ENCODE results near the gene SPRR5. TPM values are rescaled to one million over a fixed set of nuclear protein-coding genes. Genes with fewer than 3 reads are reported as not detected.

Gene SPRR5
- total and polyA plus RNA-seq, 2 experiments from 2014 or later, result not detected

DNA sequence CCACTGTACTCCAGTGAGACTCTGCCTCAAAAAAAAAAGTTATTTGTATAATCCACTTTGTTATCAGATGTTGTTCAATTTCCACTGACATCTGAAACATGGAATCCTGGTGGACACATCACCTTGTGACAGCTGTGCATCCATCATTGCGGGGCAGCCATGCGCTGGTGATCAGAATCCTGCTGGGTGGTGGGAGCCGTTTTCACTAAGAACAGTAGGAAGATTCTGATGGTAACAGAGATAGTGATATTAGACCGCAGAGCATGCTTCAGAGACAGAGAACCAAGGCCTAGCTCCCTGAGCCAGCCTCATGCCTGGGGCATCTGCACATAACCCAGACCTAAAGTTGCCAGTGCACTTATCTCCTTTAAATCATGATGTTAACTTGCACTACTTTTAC, 51.5 kb downstream of the SPRR5 start (continued):
- no peak for TF ChIP-seq STAT1 (IDR thresholded peaks at IDR 0.05; ENCODE audit: unreplicated experiment)
- TF ChIP-seq NANOG (IDR thresholded peaks at IDR 0.05; ENCODE audit: borderline replicate concordance), result no peak
- no peak for TF ChIP-seq JUNB (IDR thresholded peaks at IDR 0.05; ENCODE audit: unreplicated experiment)
- TF ChIP-seq, protein P1, sequence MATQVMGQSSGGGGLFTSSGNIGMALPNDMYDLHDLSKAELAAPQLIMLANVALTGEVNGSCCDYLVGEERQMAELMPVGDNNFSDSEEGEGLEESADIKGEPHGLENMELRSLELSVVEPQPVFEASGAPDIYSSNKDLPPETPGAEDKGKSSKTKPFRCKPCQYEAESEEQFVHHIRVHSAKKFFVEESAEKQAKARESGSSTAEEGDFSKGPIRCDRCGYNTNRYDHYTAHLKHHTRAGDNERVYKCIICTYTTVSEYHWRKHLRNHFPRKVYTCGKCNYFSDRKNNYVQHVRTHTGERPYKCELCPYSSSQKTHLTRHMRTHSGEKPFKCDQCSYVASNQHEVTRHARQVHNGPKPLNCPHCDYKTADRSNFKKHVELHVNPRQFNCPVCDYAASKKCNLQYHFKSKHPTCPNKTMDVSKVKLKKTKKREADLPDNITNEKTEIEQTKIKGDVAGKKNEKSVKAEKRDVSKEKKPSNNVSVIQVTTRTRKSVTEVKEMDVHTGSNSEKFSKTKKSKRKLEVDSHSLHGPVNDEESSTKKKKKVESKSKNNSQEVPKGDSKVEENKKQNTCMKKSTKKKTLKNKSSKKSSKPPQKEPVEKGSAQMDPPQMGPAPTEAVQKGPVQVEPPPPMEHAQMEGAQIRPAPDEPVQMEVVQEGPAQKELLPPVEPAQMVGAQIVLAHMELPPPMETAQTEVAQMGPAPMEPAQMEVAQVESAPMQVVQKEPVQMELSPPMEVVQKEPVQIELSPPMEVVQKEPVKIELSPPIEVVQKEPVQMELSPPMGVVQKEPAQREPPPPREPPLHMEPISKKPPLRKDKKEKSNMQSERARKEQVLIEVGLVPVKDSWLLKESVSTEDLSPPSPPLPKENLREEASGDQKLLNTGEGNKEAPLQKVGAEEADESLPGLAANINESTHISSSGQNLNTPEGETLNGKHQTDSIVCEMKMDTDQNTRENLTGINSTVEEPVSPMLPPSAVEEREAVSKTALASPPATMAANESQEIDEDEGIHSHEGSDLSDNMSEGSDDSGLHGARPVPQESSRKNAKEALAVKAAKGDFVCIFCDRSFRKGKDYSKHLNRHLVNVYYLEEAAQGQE (IDR thresholded peaks at IDR 0.05; ENCODE audit: unreplicated experiment), result no peak
- TF ChIP-seq ZNF114 (CRISPR knock-in tag; IDR thresholded peaks at IDR 0.05), result no peak
- TF ChIP-seq EZH2 (IDR thresholded peaks at IDR 0.05; ENCODE audit: low read depth, unreplicated experiment), result no peak
- no peak for TF ChIP-seq CREB1 (CRISPR knock-in tag; IDR thresholded peaks at IDR 0.05; ENCODE audit: low read depth)

Small RNA genes within 50 kb of the gene (small RNA-seq; reads per million reads assigned to genes)
- gene SPRR1A (ENCODE audit: low replicate concordance), result not detected

Other genes starting within 250 kb of the SPRR5 start
- not detected in 2 replicates for gene LCE2A, start 248.9 kb upstream of the SPRR5 start, total RNA-seq (2014; rRNA removed; shearing (Covaris generic))
- not detected in 2 replicates for gene LCE2A, start 248.9 kb upstream of the SPRR5 start, polyA plus RNA-seq (2016; fragmentation: Nextera tagmentation; extraction: Ambion mirVana)
- gene LCE4A, start 239.0 kb upstream of the SPRR5 start, total RNA-seq (2014; rRNA removed; shearing (Covaris generic)), result not detected in 2 replicates
- not detected in 2 replicates for gene LCE4A, start 239.0 kb upstream of the SPRR5 start, polyA plus RNA-seq (2016; fragmentation: Nextera tagmentation; extraction: Ambion mirVana)
- not detected in 2 replicates for gene KPRP, start 189.2 kb upstream of the SPRR5 start, total RNA-seq (2014; rRNA removed; shearing (Covaris generic))
- not detected in 2 replicates for gene KPRP, start 189.2 kb upstream of the SPRR5 start, polyA plus RNA-seq (2016; fragmentation: Nextera tagmentation; extraction: Ambion mirVana)
- gene LCE1F, start 172.1 kb upstream of the SPRR5 start, total RNA-seq (2014; rRNA removed; shearing (Covaris generic)), result not detected in 2 replicates
- not detected in 2 replicates for gene LCE1F, start 172.1 kb upstream of the SPRR5 start, polyA plus RNA-seq (2016; fragmentation: Nextera tagmentation; extraction: Ambion mirVana)
- not detected in 2 replicates for gene LCE1E, start 160.9 kb upstream of the SPRR5 start, total RNA-seq (2014; rRNA removed; shearing (Covaris generic))
- 0.43 TPM in 1 of 2 replicates, not detected in the other for gene LCE1E, start 160.9 kb upstream of the SPRR5 start, polyA plus RNA-seq (2016; fragmentation: Nextera tagmentation; extraction: Ambion mirVana)
- not detected in 2 replicates for gene LCE1D, start 150.5 kb upstream of the SPRR5 start, total RNA-seq (2014; rRNA removed; shearing (Covaris generic))
- not detected in 2 replicates for gene LCE1D, start 150.5 kb upstream of the SPRR5 start, polyA plus RNA-seq (2016; fragmentation: Nextera tagmentation; extraction: Ambion mirVana)
- not detected in 2 replicates for gene LCE1C, start 140.6 kb upstream of the SPRR5 start, total RNA-seq (2014; rRNA removed; shearing (Covaris generic))
- not detected in 2 replicates for gene LCE1C, start 140.6 kb upstream of the SPRR5 start, polyA plus RNA-seq (2016; fragmentation: Nextera tagmentation; extraction: Ambion mirVana)
- not detected in 2 replicates for gene LCE1B, start 135.2 kb upstream of the SPRR5 start, total RNA-seq (2014; rRNA removed; shearing (Covaris generic))
- not detected in 2 replicates for gene LCE1B, start 135.2 kb upstream of the SPRR5 start, polyA plus RNA-seq (2016; fragmentation: Nextera tagmentation; extraction: Ambion mirVana)
- not detected in 2 replicates for gene LCE1A, start 119.7 kb upstream of the SPRR5 start, total RNA-seq (2014; rRNA removed; shearing (Covaris generic))
- gene LCE1A, start 119.7 kb upstream of the SPRR5 start, polyA plus RNA-seq (2016; fragmentation: Nextera tagmentation; extraction: Ambion mirVana), result not detected in 2 replicates
- gene LCE6A, start 104.3 kb upstream of the SPRR5 start, total RNA-seq (2014; rRNA removed; shearing (Covaris generic)), result not detected in 2 replicates
- not detected in 2 replicates for gene LCE6A, start 104.3 kb upstream of the SPRR5 start, polyA plus RNA-seq (2016; fragmentation: Nextera tagmentation; extraction: Ambion mirVana)
- not detected in 2 replicates for gene LCE7A, start 87.2 kb upstream of the SPRR5 start, total RNA-seq (2014; rRNA removed; shearing (Covaris generic))
- not detected in 2 replicates for gene LCE7A, start 87.2 kb upstream of the SPRR5 start, polyA plus RNA-seq (2016; fragmentation: Nextera tagmentation; extraction: Ambion mirVana)
- not detected in 2 replicates for gene SMCP, start 68.9 kb upstream of the SPRR5 start, total RNA-seq (2014; rRNA removed; shearing (Covaris generic))
- gene SMCP, start 68.9 kb upstream of the SPRR5 start, polyA plus RNA-seq (2016; fragmentation: Nextera tagmentation; extraction: Ambion mirVana), result not detected in 2 replicates
- gene IVL, start 38.7 kb upstream of the SPRR5 start, total RNA-seq (2014; rRNA removed; shearing (Covaris generic)), result not detected in 2 replicates
- not detected in 2 replicates for gene IVL, start 38.7 kb upstream of the SPRR5 start, polyA plus RNA-seq (2016; fragmentation: Nextera tagmentation; extraction: Ambion mirVana)
- not detected in 2 replicates for gene SPRR4, start 23.4 kb downstream of the SPRR5 start, total RNA-seq (2014; rRNA removed; shearing (Covaris generic))
- not detected in 2 replicates for gene SPRR4, start 23.4 kb downstream of the SPRR5 start, polyA plus RNA-seq (2016; fragmentation: Nextera tagmentation; extraction: Ambion mirVana)
- gene SPRR1A, start 36.9 kb downstream of the SPRR5 start, total RNA-seq (2014; rRNA removed; shearing (Covaris generic)), result not detected in 2 replicates
- not detected in 2 replicates for gene SPRR1A, start 36.9 kb downstream of the SPRR5 start, polyA plus RNA-seq (2016; fragmentation: Nextera tagmentation; extraction: Ambion mirVana)
- not detected in 2 replicates for gene SPRR3, start 54.5 kb downstream of the SPRR5 start, total RNA-seq (2014; rRNA removed; shearing (Covaris generic))
- not detected in 2 replicates for gene SPRR3, start 54.5 kb downstream of the SPRR5 start, polyA plus RNA-seq (2016; fragmentation: Nextera tagmentation; extraction: Ambion mirVana)
- gene SPRR1B, start 84.0 kb downstream of the SPRR5 start, total RNA-seq (2014; rRNA removed; shearing (Covaris generic)), result not detected in 2 replicates
- not detected in 2 replicates for gene SPRR1B, start 84.0 kb downstream of the SPRR5 start, polyA plus RNA-seq (2016; fragmentation: Nextera tagmentation; extraction: Ambion mirVana)
- not detected in 2 replicates for gene SPRR2D, start 93.9 kb downstream of the SPRR5 start, total RNA-seq (2014; rRNA removed; shearing (Covaris generic))
- not detected in 2 replicates for gene SPRR2D, start 93.9 kb downstream of the SPRR5 start, polyA plus RNA-seq (2016; fragmentation: Nextera tagmentation; extraction: Ambion mirVana)
- gene SPRR2A, start 110.3 kb downstream of the SPRR5 start, total RNA-seq (2014; rRNA removed; shearing (Covaris generic)), result not detected in 2 replicates
- 0.43 TPM in 1 of 2 replicates, not detected in the other for gene SPRR2A, start 110.3 kb downstream of the SPRR5 start, polyA plus RNA-seq (2016; fragmentation: Nextera tagmentation; extraction: Ambion mirVana)
- gene SPRR2B, start 124.4 kb downstream of the SPRR5 start, total RNA-seq (2014; rRNA removed; shearing (Covaris generic)), result not detected in 2 replicates
- not detected in 2 replicates for gene SPRR2B, start 124.4 kb downstream of the SPRR5 start, polyA plus RNA-seq (2016; fragmentation: Nextera tagmentation; extraction: Ambion mirVana)
- gene SPRR2E, start 147.3 kb downstream of the SPRR5 start, total RNA-seq (2014; rRNA removed; shearing (Covaris generic)), result not detected in 2 replicates
- not detected in 2 replicates for gene SPRR2E, start 147.3 kb downstream of the SPRR5 start, polyA plus RNA-seq (2016; fragmentation: Nextera tagmentation; extraction: Ambion mirVana)
- gene SPRR2F, start 166.3 kb downstream of the SPRR5 start, total RNA-seq (2014; rRNA removed; shearing (Covaris generic)), result not detected in 2 replicates
- gene SPRR2F, start 166.3 kb downstream of the SPRR5 start, polyA plus RNA-seq (2016; fragmentation: Nextera tagmentation; extraction: Ambion mirVana), result 0.44 and 0.57 TPM in 2 replicates
- not detected in 2 replicates for gene SPRR2G, start 203.7 kb downstream of the SPRR5 start, total RNA-seq (2014; rRNA removed; shearing (Covaris generic))
- gene SPRR2G, start 203.7 kb downstream of the SPRR5 start, polyA plus RNA-seq (2016; fragmentation: Nextera tagmentation; extraction: Ambion mirVana), result not detected in 2 replicates

All from GM23338 (cell line).